GM18499 (cell line): Measurements from ENCODE around the gene GARIN1A.
"Not testable (repeated sequence)": the region's sequence is repeated elsewhere in the genome, so short reads cannot be mapped to it uniquely, and the experiment has no call there.

Experiments
- ATAC-seq: cut with Tn5 transposase; IDR thresholded peaks from one replicate; pipeline ENCODE4 v1.9.1; 2021; ENCODE audit warnings: moderate number of reproducible peaks; ENCODE audit not compliant: insufficient read depth, unreplicated experiment

GARIN1A gene

GRCh38 chr7:128671992-128672391, at the start of gene GARIN1A:
Gene GARIN1A (plus strand): TSS chr7:128672292. CDS start chr7:128672398, 106 bp downstream.
- ATAC-seq: no peak

DNA sequence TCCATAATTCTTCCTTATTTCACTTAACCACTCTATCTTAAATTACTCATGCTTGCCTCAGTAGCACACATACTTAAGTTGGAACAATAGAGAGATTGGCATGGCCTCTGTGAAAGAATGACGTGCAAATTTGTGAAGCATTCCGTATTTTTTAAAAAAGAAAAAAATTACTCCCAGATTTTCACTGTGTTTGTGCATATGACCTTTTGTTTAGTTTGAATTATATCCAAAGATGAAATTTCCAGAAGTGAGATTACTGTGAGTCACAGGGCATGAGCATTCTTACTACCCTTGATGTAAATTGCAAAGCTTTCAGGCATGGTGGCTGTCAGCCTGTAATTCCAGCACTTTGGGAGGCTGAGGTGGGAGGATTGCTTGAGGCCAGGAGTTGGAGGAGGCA, 45.0 kb upstream of the GARIN1A start:
- ATAC-seq: not testable (repeated sequence)

DNA sequence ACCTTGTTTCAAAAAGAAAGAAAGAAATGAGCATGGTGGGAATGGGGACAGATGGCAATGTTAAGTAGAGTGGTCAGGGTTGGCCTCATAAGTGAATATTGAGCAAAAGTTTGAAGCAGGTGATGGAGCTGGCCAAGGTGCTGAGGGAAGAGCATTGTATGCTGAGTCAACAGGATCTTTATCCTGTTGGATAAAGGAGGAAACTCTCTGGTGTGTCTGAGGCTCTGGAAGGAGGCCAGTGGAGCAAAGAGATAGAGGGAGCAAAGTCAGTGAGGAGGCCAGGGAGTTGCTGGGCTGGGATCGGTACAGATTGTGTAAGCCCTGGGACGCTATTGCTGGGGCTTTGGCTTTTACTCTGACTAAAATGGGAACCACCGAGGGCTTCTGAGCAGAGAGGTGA, 38.2 kb upstream of the GARIN1A start:
- ATAC-seq: not testable (repeated sequence)

DNA sequence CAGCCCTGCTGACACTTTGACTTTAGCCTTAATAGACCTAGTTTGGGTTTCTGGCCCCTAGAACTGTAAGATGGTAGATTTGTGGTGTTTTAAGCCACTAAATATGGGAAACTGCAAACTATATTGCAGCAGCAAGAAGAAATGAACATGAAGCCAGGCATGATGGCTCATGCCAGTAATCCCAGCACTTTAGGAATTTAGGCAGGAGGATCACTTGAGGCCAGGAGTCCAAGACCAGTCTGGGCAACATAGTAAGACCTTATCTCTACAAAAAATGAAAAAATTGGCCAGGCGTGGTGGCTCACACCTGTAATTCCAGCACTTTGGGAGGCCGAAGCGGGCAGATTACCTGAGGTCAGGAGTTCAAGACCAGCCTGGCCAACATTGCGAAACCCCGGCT, 26.9 kb upstream of the GARIN1A start:
- not testable (repeated sequence) for ATAC-seq

- ATAC-seq: not testable (repeated sequence)
Measured at GRCh38 chr7:128645844-128646243, 26.2 kb upstream of the GARIN1A start.

DNA sequence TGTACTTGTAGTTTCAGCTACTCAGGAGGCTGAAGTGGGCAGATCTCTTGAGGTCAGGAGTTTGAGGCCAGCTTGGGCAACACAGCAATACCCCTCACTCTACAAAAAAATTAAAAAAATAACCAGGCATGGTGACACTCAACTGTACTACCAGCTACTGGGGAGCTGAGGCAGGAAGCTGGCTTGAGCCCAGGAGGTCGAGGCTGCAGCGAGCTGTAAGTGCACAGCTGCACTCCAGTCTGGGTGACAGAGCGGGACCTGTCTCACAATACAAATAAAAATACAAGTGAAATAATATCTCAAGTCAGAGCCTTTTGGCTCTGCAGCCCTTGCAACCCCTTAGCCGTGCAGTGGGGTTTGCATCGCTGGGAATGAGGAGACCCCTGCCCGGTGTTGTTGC, 25.2 kb upstream of the GARIN1A start:
- not testable (repeated sequence) for ATAC-seq

DNA sequence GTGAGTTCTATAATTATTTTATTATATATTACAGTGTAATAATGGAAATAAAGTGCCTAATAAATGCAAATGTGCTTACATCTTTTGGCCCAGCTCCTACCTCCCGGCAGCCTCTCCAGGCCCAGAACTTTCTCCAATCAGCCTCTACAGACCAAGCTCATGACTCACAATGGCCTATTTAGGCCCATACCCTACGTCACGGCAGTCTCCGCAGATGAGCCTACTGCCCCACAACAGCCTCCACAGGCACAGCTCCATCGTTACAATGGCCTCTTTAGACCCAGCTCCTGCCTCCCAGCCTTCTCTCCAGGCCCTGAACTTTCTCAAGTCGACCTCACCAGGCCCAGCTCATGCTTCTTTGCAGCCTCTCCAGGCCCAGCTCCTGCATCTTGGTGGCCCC, 21.0 kb upstream of the GARIN1A start:
- not testable (repeated sequence) for ATAC-seq

GRCh38 chr7:128652606-128653005, 19.5 kb upstream of the GARIN1A start:
- not testable (repeated sequence) for ATAC-seq

DNA sequence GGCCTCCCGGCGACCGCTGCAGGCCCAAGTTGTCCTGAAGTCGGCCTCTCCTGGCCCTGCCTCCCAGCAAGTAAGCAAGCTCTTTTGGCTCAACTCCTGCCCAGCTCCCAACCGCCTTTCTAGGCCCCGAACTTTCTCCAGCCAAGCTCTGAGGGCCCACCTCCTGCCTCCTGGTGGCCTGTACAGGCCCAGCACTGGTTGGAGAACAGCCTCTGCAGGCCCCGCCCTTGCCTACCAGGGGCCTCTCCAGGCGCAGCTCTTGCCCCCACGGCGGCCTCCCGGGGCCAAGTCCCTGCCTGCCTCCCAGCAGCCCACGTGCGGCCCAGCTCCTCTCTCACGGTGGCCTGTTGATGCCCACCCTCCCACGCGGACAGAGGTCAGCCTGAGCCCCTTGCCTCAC, 18.9 kb upstream of the GARIN1A start:
- ATAC-seq: not testable (repeated sequence)

- ATAC-seq: not testable (repeated sequence)
Measured at GRCh38 chr7:128654080-128654479, 18.0 kb upstream of the GARIN1A start.

- ATAC-seq: not testable (repeated sequence)
Measured at GRCh38 chr7:128654501-128654900, 17.6 kb upstream of the GARIN1A start.

DNA sequence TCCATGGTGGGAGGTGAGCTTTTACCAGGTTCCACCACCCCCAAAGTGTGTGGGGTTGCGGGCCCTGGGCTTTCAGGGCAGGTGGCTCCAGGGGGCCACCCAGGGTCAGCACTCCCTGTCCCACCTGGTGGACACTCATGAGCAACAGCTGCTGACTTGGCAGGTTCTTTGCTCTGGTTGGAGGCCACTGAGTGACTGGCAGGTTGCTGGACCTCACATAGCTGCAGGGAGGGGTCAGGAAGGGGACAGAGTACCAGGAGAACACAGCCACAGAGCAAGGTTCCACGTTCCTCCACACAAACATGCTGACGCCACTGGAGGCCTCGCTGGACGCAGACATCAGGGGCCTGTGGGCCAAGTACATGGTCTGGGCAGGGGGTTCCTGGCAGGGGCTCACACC, 13.7 kb upstream of the GARIN1A start:
- not testable (repeated sequence) for ATAC-seq

GRCh38 chr7:128660596-128660995, 11.5 kb upstream of the GARIN1A start:
- ATAC-seq: no peak

GRCh38 chr7:128661446-128661845, 10.6 kb upstream of the GARIN1A start:
- ATAC-seq: no peak

GRCh38 chr7:128662091-128662490, 10.0 kb upstream of the GARIN1A start:
- ATAC-seq: no peak

GRCh38 chr7:128663223-128663622, 8.9 kb upstream of the GARIN1A start:
- ATAC-seq: not testable (repeated sequence)

DNA sequence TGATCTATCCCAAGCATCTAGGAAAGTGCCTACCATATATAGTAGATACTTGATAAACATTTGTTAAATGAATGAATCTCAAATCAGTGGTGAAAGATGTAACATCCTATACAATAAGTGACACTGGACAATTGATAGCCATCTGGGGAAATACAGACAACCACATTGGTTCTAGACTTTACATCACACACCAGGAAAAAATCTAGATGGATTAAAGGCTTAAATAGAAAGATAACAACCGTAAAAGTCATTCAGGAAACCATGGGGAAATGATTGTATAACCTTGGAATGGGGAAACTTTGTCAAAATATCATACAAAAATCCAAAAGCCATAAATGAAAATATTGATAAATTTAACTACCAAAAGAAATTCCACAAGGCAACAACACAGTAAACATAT, 7.0 kb upstream of the GARIN1A start:
- no peak for ATAC-seq

DNA sequence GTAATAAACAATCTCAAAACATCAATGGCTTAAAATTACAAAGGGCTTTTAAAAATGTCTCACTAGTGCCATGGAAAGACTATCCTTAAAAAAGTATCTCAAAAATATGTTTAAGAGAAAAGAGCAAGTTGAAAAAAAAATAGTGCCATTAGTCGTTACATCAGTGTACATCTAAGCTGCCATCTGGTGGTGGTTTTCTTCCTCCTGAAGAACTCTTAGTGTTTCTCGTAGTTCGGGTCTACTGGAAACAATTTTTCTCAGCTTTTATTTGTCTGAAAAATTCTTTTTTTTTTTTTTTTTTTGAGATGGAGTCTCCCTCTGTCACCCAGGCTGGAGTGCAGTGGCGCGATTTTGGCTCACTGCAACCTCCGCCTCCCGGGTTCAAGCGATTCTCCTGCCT, 5.9 kb upstream of the GARIN1A start:
- ATAC-seq: no peak

GRCh38 chr7:128672927-128673517, 930 bp downstream of the GARIN1A start:
- ATAC-seq: no peak

DNA sequence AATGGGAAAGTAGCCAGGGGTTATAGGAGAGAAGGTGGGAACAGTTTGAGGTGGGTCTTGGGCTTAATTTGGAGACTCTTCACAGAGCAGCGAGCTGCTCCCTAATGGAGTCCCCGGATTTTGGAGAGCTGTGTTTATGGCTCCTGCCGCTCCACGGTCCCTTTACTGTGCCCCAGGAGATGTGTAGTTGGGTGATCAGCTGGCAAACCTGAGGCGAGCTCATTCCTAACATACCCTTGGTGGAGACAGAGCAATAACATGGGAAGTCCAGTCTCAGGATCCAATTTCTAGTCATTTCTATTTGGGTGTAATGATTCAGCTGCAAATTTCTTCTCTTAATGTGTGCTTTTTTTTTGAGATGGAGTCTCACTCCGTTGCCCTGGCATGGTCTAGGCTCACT, 1.5 kb downstream of the GARIN1A start:
- ATAC-seq: no peak

DNA sequence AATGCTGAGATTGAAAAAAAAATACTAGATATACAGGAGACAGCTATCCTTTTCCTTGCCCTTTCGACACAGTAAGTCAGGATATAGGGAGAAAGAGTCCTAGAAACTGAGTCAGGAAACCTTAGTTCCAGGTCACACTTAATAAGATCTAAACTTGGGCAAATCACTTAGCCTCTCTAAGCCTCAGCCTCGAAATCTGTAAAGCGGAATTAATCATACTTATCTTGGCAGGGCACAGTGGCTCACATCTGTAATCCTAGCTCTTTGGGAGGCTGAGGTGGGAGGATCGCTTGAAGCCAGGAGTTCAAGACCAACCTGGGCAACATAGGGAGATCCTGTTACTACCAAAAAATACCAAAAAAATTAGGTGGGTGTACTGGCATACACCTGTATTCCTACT, 4.6 kb downstream of the GARIN1A start:
- no peak for ATAC-seq

DNA sequence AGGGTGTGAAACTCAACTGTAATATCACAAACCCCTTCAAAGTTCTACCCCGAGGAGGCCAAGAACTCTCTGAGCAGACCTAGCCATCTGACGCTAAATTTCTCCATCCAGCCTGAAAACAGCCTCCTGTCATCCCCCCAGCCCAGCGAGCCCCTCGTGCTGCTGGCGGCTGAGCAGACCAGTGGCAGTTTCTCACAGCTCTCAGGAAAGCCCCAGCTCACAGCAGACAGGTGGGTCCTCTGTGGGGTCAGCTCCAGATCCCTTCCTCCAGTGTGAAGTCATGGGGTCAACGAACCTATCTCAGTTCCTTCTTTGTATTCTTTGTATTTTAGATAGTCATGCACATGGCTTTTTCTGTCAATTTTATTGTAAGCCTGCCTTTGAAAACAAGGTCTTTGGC, 7.8 kb downstream of the GARIN1A start:
- ATAC-seq: no peak
